C4-2B (cell line): ENCODE measurements around the gene TRAPPC11.

Experiments
- CTCF ChIP-seq: fragments of 450-650 bp; conservative IDR thresholded peaks from 2 replicates; pipeline ENCODE4 v1.5.1; 2017; ENCODE audit warnings: mild to moderate bottlenecking
- ZFX ChIP-seq: fragments of 450-650 bp; IDR thresholded peaks from 2 replicates; pipeline ENCODE4 v1.6.1; 2017

DNA sequence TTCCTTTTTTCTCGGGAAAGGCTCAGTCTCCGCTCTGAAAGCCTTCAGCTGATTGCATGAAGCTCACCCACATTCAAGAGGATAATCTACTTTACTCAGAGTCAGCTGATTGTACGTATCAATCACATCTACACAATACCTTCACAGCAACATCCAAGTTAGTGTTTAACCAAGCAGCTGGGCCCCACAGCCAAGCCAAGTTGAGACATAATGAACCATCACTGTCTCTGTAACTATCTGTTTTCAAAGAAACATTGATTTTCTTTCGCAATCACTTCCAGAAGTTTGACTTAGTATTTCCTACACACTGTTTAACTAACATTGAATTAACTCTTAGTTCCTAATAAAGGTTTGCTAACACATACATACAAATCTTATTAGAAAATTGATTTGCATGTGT is 40.4 kb upstream of the TRAPPC11 start:
- TF ChIP-seq CTCF: no peak
- no peak for TF ChIP-seq ZFX
